Measurements from ENCODE around the gene WASL.

Gene WASL

DNA sequence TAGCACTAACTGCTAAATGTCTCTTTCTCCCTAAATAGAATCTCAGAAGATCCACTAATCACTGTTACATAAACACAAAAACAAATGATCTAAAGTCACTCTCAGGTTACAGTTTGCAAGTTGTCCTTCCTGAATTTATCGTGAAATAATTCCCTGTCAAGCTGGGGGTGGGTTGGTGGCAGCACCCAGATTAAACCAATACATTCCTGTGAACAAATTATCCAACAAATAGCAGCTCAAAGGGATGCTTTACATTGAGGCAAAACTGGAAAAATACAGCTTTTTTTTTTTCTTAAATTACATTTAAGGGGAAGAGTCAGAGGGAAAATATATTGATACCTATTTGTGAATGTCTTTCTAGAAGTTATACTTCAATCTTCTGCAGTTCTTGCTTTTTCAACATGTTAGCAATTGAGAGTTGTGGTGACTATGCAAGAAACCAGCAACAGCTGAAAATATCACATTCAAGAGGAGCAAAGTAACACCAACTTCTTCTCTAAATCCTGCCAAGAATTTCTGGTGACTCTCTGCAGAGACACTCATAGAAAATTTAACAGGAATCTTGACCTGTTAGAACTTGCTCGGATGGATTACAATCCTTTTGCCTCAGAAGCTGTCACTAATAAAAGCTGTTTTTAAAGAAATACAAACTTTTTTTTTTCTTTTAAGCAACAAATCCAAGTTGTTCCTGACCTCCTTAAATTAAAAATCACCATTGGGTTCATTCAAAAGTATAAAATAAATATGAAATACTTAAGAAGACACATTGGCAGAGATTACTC is 74.2 kb downstream of the WASL start:
- H3K36me3 ChIP-seq: no peaks in the 10 kb centered on the region
- no peaks in the 10 kb centered on the region for H3K27me3 ChIP-seq
- no peaks in the 10 kb centered on the region for H3K4me1 ChIP-seq (ENCODE audit: control insufficient read depth in 1 of 2, insufficient read depth in 1 of 2, low read depth in 1 of 2, low read length in 1 of 2)
- TF ChIP-seq, protein P1, sequence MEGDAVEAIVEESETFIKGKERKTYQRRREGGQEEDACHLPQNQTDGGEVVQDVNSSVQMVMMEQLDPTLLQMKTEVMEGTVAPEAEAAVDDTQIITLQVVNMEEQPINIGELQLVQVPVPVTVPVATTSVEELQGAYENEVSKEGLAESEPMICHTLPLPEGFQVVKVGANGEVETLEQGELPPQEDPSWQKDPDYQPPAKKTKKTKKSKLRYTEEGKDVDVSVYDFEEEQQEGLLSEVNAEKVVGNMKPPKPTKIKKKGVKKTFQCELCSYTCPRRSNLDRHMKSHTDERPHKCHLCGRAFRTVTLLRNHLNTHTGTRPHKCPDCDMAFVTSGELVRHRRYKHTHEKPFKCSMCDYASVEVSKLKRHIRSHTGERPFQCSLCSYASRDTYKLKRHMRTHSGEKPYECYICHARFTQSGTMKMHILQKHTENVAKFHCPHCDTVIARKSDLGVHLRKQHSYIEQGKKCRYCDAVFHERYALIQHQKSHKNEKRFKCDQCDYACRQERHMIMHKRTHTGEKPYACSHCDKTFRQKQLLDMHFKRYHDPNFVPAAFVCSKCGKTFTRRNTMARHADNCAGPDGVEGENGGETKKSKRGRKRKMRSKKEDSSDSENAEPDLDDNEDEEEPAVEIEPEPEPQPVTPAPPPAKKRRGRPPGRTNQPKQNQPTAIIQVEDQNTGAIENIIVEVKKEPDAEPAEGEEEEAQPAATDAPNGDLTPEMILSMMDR (IDR thresholded peaks at IDR 0.05): no peak
- no peak overlapping the region for H3K27ac ChIP-seq
- no peaks in the 10 kb centered on the region for H3K9me3 ChIP-seq
- H3K4me3 ChIP-seq (ENCODE audit: low read depth in 1 of 2, low read length in 1 of 2): no peak overlapping the region

DNA sequence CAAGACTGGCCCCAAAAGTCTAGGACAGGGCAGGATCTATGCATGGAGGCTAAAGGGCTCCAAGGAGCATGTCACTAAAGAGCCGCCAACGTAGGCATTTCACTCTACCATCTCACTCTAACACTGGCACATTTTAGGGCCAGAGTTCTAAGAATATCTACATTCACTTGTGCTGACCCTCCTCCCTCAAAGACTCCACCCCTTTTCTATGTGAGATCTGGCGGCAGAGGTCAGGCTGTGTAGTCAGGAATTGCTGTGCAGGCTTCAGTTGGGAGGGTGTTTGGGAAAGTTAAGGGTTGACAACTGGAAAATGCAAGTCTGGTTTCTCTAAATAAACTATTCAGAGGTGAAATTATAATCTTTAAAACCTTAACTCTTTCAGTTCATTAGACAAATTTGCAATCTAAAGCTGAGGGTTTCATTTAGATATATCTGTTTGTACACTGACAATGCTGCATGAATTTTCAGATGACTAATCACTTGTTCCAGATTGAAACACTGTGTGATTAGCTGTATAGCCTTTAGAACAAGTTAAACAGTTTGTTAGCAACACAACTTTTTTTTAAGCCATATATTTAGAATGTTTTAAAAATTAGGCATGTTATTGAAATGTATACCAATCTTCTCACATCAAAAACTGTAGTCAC is 74.9 kb downstream of the WASL start:
- Histone ChIP-seq H3K27me3 (no peaks in the 10 kb centered on the region), H3K9me3 (no peaks in the 10 kb centered on the region), H3K36me3 (no peaks in the 10 kb centered on the region), H3K4me1 (ENCODE audit: control insufficient read depth in 1 of 2, insufficient read depth in 1 of 2, low read depth in 1 of 2, low read length in 1 of 2) (no peaks in the 10 kb centered on the region), H3K4me3 (ENCODE audit: low read depth in 1 of 2, low read length in 1 of 2) (no peak overlapping the region), H3K27ac (no peak overlapping the region)
- TF ChIP-seq, protein P1 (IDR thresholded peaks at IDR 0.05): no peak

- Histone ChIP-seq H3K27me3 (no peaks in the 10 kb centered on the region), H3K9me3 (no peaks in the 10 kb centered on the region), H3K4me3 (ENCODE audit: low read depth in 1 of 2, low read length in 1 of 2) (no peak overlapping the region), H3K4me1 (ENCODE audit: control insufficient read depth in 1 of 2, insufficient read depth in 1 of 2, low read depth in 1 of 2, low read length in 1 of 2) (no peaks in the 10 kb centered on the region), H3K27ac (no peak overlapping the region), H3K36me3 (no peaks in the 10 kb centered on the region)
- TF ChIP-seq, protein P1 (IDR thresholded peaks at IDR 0.05): no peak
Observed at GRCh38 chr7:123673137-123673732, 75.6 kb downstream of the WASL start.

DNA sequence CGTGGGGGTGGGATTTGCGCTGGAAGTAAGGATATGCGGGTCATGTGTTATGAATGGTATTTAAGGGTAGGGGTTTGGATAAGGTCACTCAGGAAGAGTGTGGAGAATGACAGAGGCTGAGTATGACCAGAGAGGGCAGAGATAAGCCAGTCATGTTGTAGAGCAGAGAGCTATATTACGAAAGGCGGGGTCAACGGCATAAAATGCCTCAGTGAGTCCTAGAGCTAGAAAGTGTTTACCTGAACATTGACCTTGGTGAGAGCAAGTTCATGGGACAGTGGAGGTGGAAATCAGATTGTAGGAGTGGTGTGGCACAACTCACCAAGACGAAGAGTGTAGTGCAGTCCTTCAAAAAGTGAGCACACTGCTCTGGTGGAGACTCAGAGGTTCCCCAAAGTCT is 79.3 kb downstream of the WASL start:
- Histone ChIP-seq H3K4me3 (ENCODE audit: low read depth in 1 of 2, low read length in 1 of 2) (no peak overlapping the region), H3K9me3 (no peaks in the 10 kb centered on the region), H3K36me3 (no peaks in the 10 kb centered on the region), H3K4me1 (ENCODE audit: control insufficient read depth in 1 of 2, insufficient read depth in 1 of 2, low read depth in 1 of 2, low read length in 1 of 2) (no peaks in the 10 kb centered on the region), H3K27ac (no peak overlapping the region), H3K27me3 (peaks cover 6% of the 10 kb centered on the region)
- TF ChIP-seq, protein P1 (IDR thresholded peaks at IDR 0.05): no peak

- TF ChIP-seq, protein P1 (IDR thresholded peaks at IDR 0.05): no peak
- no peak overlapping the region for H3K4me3 ChIP-seq (ENCODE audit: low read depth in 1 of 2, low read length in 1 of 2)
- no peaks in the 10 kb centered on the region for H3K36me3 ChIP-seq
- no peak overlapping the region for H3K27ac ChIP-seq
- no peaks in the 10 kb centered on the region for H3K4me1 ChIP-seq (ENCODE audit: control insufficient read depth in 1 of 2, insufficient read depth in 1 of 2, low read depth in 1 of 2, low read length in 1 of 2)
- H3K27me3 ChIP-seq: peaks cover 6% of the 10 kb centered on the region
- no peaks in the 10 kb centered on the region for H3K9me3 ChIP-seq
Observed at GRCh38 chr7:123666492-123666891, 82.3 kb downstream of the WASL start.

Data from neutrophil (primary cell).